Measurements from ENCODE around the gene CENPW.

GRCh38 chr6:126313941-126314340 is 26.0 kb upstream of the CENPW start:
- TF ChIP-seq CTCF (IDR thresholded peaks at IDR 0.05) (no peak), EP300 (IDR thresholded peaks at IDR 0.05) (no peak)
